ENCODE data around the gene KCNMA1.

Gene KCNMA1

DNA sequence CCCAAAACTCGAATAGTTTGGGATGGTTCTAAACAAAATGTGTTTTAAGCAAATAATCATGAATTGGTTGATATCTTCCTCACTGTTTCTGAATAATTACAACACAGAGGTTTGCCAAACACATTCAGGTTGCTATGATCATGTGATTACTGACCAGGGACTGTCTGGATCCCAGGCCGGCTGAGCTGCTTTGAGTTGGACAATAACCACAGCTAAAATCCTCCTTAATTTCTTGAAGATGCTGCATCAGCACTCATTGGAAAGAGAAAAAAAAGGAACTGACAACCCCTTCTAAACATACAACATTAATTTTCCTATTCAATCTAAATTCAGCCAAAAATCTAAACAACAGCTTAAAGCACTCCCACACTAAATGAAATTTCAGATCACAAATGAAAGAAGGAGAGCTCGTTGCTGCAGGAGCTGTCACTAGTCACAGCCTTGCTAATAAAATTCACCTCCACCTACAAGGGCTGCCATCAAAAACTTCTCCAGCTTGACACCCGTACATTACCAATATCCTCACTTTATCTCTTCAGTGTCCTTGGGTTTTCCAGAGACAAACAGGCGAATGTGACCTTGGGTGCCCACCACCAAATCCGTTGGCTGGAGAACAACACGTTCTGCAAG, 560.2 kb downstream of the KCNMA1 start:
- TF ChIP-seq, protein P1, sequence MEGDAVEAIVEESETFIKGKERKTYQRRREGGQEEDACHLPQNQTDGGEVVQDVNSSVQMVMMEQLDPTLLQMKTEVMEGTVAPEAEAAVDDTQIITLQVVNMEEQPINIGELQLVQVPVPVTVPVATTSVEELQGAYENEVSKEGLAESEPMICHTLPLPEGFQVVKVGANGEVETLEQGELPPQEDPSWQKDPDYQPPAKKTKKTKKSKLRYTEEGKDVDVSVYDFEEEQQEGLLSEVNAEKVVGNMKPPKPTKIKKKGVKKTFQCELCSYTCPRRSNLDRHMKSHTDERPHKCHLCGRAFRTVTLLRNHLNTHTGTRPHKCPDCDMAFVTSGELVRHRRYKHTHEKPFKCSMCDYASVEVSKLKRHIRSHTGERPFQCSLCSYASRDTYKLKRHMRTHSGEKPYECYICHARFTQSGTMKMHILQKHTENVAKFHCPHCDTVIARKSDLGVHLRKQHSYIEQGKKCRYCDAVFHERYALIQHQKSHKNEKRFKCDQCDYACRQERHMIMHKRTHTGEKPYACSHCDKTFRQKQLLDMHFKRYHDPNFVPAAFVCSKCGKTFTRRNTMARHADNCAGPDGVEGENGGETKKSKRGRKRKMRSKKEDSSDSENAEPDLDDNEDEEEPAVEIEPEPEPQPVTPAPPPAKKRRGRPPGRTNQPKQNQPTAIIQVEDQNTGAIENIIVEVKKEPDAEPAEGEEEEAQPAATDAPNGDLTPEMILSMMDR (IDR thresholded peaks at IDR 0.05; ENCODE audit: insufficient read depth, low read length, poor library complexity, severe bottlenecking) = no peak
- Histone ChIP-seq H3K27me3 (replicated peaks; ENCODE audit: control insufficient read depth, insufficient read depth, low read length) (no peaks in the 10 kb centered on the region), H3K36me3 (ENCODE audit: control insufficient read depth, insufficient read depth, low read length) (no peaks in the 10 kb centered on the region), H3K4me3 (replicated peaks; ENCODE audit: low read depth, low read length) (no peak overlapping the region)
- DNase-seq (ENCODE audit: extremely low read depth, insufficient read length) = no peak

DNA sequence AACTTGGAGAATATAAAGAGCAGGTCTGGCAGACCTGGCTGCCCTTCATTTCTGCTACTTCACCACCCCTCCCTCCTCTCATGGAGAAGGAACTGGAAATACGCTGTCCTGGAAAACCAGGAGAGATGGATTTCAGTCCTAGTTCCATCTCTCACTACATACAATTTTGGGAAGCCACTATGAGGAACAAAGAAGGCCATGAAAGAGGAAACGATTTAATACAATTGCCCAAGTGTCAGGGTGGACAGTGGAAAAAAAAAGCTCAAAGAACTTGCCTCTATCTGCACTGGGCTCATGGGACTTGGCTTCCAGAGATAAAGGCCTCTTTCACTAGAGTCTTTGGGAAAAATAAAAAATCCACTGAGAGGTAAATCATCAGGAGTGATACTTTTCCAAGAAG, 561.7 kb downstream of the KCNMA1 start:
- H3K4me3 ChIP-seq (replicated peaks; ENCODE audit: low read depth, low read length) = no peak overlapping the region
- no peaks in the 10 kb centered on the region for H3K36me3 ChIP-seq (ENCODE audit: control insufficient read depth, insufficient read depth, low read length)
- TF ChIP-seq, protein P1 (IDR thresholded peaks at IDR 0.05; ENCODE audit: insufficient read depth, low read length, poor library complexity, severe bottlenecking) = no peak
- no peaks in the 10 kb centered on the region for H3K27me3 ChIP-seq (replicated peaks; ENCODE audit: control insufficient read depth, insufficient read depth, low read length)
- DNase-seq (ENCODE audit: extremely low read depth, insufficient read length) = no peak

DNA sequence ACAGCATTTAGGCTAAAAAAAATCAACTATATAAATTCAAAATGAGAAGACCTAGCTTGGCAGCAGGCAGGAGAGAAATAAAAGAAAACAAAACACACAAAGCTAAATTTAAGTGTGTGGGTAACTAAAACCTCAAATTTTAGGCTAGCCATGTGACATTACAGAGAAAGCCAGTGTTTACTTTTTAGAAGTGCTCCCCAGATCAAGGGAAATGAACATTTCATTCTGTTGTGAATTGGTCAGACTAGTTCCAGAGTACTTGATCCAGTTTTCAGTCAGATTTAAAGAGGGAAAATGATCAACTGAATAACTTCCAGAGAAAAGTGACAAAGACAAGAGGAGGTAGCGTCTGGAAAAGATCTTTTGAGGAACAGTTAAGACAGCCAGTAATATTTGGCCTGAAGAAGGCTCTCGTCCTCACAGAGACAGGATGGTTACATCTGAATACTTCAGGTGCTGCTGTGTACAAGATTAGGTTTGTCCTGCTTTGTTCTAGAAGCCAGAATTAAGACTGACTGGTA, 563.4 kb downstream of the KCNMA1 start:
- TF ChIP-seq, protein P1 (IDR thresholded peaks at IDR 0.05; ENCODE audit: insufficient read depth, low read length, poor library complexity, severe bottlenecking) = no peak
- Histone ChIP-seq H3K36me3 (ENCODE audit: control insufficient read depth, insufficient read depth, low read length) (no peaks in the 10 kb centered on the region), H3K4me3 (replicated peaks; ENCODE audit: low read depth, low read length) (no peak overlapping the region), H3K27me3 (replicated peaks; ENCODE audit: control insufficient read depth, insufficient read depth, low read length) (no peaks in the 10 kb centered on the region)
- DNase-seq (ENCODE audit: extremely low read depth, insufficient read length) = no peak

DNA sequence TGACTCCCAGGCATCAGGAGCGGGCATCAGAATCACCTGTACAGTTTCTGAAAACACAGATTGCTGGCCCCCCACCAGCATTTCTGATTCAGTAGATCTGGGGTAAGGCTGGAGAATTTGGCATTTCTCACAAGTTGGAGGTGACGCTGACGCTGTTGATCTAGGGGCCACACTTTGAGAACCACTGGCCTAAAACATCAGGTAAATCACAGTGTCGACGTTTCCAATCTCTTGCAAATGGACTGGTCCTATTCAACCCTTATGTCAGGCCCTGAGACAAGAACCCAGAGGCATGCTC, 564.0 kb downstream of the KCNMA1 start:
- TF ChIP-seq, protein P1 (IDR thresholded peaks at IDR 0.05; ENCODE audit: insufficient read depth, low read length, poor library complexity, severe bottlenecking) = no peak
- Histone ChIP-seq H3K4me3 (replicated peaks; ENCODE audit: low read depth, low read length) (no peak overlapping the region), H3K36me3 (ENCODE audit: control insufficient read depth, insufficient read depth, low read length) (no peaks in the 10 kb centered on the region), H3K27me3 (replicated peaks; ENCODE audit: control insufficient read depth, insufficient read depth, low read length) (no peaks in the 10 kb centered on the region)
- no peak for DNase-seq (ENCODE audit: extremely low read depth, insufficient read length)

DNA sequence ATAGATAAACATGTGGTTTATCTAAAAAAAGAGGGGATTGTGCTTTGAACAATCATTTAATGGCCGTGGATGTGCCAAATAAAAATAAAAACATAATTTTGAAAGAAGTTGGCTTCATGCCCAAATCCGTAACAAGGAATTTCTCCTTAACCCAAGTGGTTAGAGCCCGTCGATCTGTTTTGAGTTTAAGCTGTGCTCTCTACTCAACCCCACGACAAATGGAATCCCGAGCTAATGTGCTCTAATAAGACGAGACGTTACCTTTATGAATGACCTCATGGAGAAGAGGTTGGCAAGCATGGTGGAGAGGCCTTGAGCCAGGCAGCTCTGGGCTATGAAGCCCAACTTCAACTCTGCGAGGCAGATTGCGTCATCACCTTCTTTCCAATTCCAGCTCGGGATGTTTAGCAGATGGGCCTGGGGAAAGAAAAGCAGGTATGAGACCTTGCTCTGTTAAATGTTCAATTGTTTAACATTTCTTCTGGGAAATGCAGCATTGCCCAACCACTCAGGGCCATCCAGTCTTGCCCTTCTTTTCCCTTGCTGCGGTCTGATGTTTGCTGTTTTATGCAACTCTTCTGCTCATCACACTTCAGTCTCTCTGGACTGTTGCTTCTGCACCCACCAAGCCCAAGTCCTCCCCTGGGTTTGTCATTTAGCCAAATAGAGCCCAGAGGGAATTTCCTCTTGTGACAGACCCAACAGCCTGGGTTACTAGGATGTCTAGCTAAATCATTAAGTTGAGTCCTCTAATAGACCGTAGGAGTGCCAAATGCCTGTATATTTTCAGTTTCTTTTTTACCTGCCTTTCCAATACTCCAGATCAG, 564.6 kb downstream of the KCNMA1 start:
- no peaks in the 10 kb centered on the region for H3K36me3 ChIP-seq (ENCODE audit: control insufficient read depth, insufficient read depth, low read length)
- no peaks in the 10 kb centered on the region for H3K27me3 ChIP-seq (replicated peaks; ENCODE audit: control insufficient read depth, insufficient read depth, low read length)
- no peak overlapping the region for H3K4me3 ChIP-seq (replicated peaks; ENCODE audit: low read depth, low read length)
- TF ChIP-seq, protein P1 (IDR thresholded peaks at IDR 0.05; ENCODE audit: insufficient read depth, low read length, poor library complexity, severe bottlenecking) = no peak
- DNase-seq (ENCODE audit: extremely low read depth, insufficient read length) = no peak
